Esophagus muscularis mucosa (tissue), 4 donors: Measurements from ENCODE around the gene ADAT3. TPM values are rescaled to one million over a fixed set of nuclear protein-coding genes. Genes with fewer than 3 reads are reported as not detected.

Experiments used
- DNase-seq: peaks from one replicate; pipeline ENCODE4 v3.0.0-alpha.2; 2017; ENCODE audit errors: extremely low spot score
- H3K27ac ChIP-seq, 4 donors: fragments of 200-600 bp; sonication (generic); replicated peaks in 1 of 4; 1 replicate in 3 of 4; 2 replicates in 1 of 4; pipeline ENCODE4 v1.5.1; 2016 to 2019; ENCODE audit warnings: mild to moderate bottlenecking in 1 of 4
- H3K27me3 ChIP-seq, 4 donors: fragments of 200-600 bp; sonication (generic); one replicate each; pipeline versions ENCODE4 v1.5.1 to v1.6.0; 2016 to 2019
- H3K36me3 ChIP-seq, 4 donors: fragments of 200-600 bp; sonication (generic); one replicate each; pipeline ENCODE4 v1.5.1; 2016 to 2019
- H3K4me1 ChIP-seq, 4 donors: fragments of 200-600 bp; sonication (generic); one replicate each; pipeline ENCODE4 v1.5.1; 2016 to 2019
- H3K4me3 ChIP-seq, 4 donors: fragments of 200-600 bp; sonication (generic); 1 replicate in 2 of 4; 2 replicates in 2 of 4; pipeline ENCODE4 v1.5.1; 2016 to 2019; ENCODE audit warnings: mild to moderate bottlenecking in 4 of 4, moderate library complexity in 1 of 4
- H3K9me3 ChIP-seq, 4 donors: fragments of 200-600 bp; sonication (generic); 1 replicate in 3 of 4; 2 replicates in 1 of 4; pipeline ENCODE4 v1.5.1; 2016 to 2019
- CTCF ChIP-seq, 3 experiments: fragments of 200-600 bp in 2 of 3; fragments of 450-650 bp in 1 of 3; sonication (generic) in 2 of 3; IDR thresholded peaks; one replicate each; pipeline ENCODE4 v1.5.1; 2017 to 2019; ENCODE audit warnings: antibody characterized with exemption in 3 of 3, mild to moderate bottlenecking in 2 of 3, moderate library complexity in 1 of 3
- EP300 ChIP-seq: sonication (generic); formaldehyde crosslinking; IDR thresholded peaks from one replicate; pipeline ENCODE4 v1.6.1; 2017; ENCODE audit warnings: antibody characterized with exemption
- POLR2A ChIP-seq: fragments of 450-650 bp; IDR thresholded peaks from one replicate; pipeline ENCODE4 v1.6.1; 2017; ENCODE audit warnings: antibody characterized with exemption, moderate library complexity, mild to moderate bottlenecking, low read depth
- POLR2AphosphoS5 ChIP-seq, 2 donors: sonication (generic); formaldehyde crosslinking; IDR thresholded peaks; one replicate each; pipeline ENCODE4 v1.6.1; 2017; ENCODE audit warnings: antibody characterized with exemption in 2 of 2
- WGBS: methylation state at CpG from one replicate; pipeline ENCODE4 v1.1.5; 2018; 5-methylcytosine and 5-hydroxymethylcytosine counted together
- intact Hi-C: fragments of 100-400 bp; cut with DNase I; formaldehyde crosslinking; loops from one replicate; pipeline ENCODE4 v1.15.1; 2023
- total RNA-seq, 4 donors: library from RNA; depleted of rRNA; stranded (reverse); fragments of >200 nt; gene quantifications; one replicate each; pipeline versions ENCODE4 v1.1.0 to v1.2.1, GENCODE V29; 2016

ADAT3 gene
- total RNA-seq, 4 donors from 2014 or later: 3.8 to 5.6 (median 4.4) TPM

GRCh38 chr19:1932395-1932794, 27.2 kb downstream of the ADAT3 start:
- intact Hi-C loops: no loop called here
- no peak for DNase-seq

GRCh38 chr19:1933244-1933643, 28.0 kb downstream of the ADAT3 start:
- WGBS: 82% methylated on average over 6 of the region's 7 CpGs
- no peak overlapping the region for H3K27ac ChIP-seq
- no peak for TF ChIP-seq POLR2A
- no peak overlapping the region for H3K4me3 ChIP-seq
- no peaks in the 10 kb centered on the region for H3K36me3 ChIP-seq
- H3K4me1 ChIP-seq: peaks cover 10 to 20% (median 16%) of the 10 kb centered on the region in 4 donors
- H3K9me3 ChIP-seq: peaks cover 0 to 3% (median 0%) of the 10 kb centered on the region in 4 donors
- intact Hi-C loops: no loop called here
- H3K27me3 ChIP-seq: peaks cover 0 to 9% (median 0%) of the 10 kb centered on the region in 4 donors
- no peak for DNase-seq

More at GRCh38 chr19:1932395-1932794, 27.2 kb downstream of the ADAT3 start:
- TF ChIP-seq EP300: no peak
- TF ChIP-seq POLR2A: no peak
- no peak for TF ChIP-seq POLR2AphosphoS5 (IDR thresholded peaks at IDR 0.05)
- TF ChIP-seq CTCF (IDR thresholded peaks at IDR 0.05): no peak
- peaks cover 0 to 3% (median 0%) of the 10 kb centered on the region in 4 donors for H3K9me3 ChIP-seq
- peaks cover 10 to 20% (median 16%) of the 10 kb centered on the region in 4 donors for H3K4me1 ChIP-seq
- 88% methylated on average over 6 of the region's 8 CpGs for WGBS
- no peak overlapping the region for H3K27ac ChIP-seq
- no peaks in the 10 kb centered on the region for H3K36me3 ChIP-seq
- H3K27me3 ChIP-seq: peaks cover 0 to 9% (median 0%) of the 10 kb centered on the region in 4 donors
- H3K4me3 ChIP-seq: no peak overlapping the region

DNA sequence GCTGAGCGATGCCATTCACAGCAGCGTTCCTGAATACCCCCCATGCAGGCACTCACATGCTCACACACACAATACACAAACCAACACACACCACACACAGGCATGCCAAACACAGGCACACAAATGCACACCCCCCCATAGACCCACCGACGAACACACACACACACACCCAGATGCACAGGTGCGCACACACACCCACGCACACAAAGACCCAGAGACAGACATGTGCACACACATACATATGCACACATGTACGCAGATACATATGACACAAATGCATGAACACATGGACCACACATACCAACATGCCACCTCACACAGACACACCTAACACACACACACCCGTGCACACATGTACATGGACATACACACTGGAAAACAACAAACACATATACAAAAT, 28.7 kb downstream of the ADAT3 start:
- Histone ChIP-seq H3K9me3 (peaks cover 0 to 3% (median 0%) of the 10 kb centered on the region in 4 donors), H3K27me3 (peaks cover 0 to 9% (median 0%) of the 10 kb centered on the region in 4 donors), H3K27ac (no peak overlapping the region), H3K4me1 (peaks cover 9 to 18% (median 15%) of the 10 kb centered on the region in 4 donors), H3K36me3 (no peaks in the 10 kb centered on the region), H3K4me3 (no peak overlapping the region)
- WGBS: 92% methylated on average over 8 of the region's 8 CpGs
- TF ChIP-seq POLR2AphosphoS5 (IDR thresholded peaks at IDR 0.05) (no peak), POLR2A (no peak), EP300 (no peak), CTCF (IDR thresholded peaks at IDR 0.05) (no peak)
- intact Hi-C loops: no loop called here
- DNase-seq: no peak

GRCh38 chr19:1935484-1936208, 30.4 kb downstream of the ADAT3 start:
- no peak for DNase-seq
- Histone ChIP-seq H3K27ac (no peak overlapping the region), H3K4me1 (peaks cover 10 to 16% (median 15%) of the 10 kb centered on the region in 4 donors), H3K9me3 (peaks cover 0 to 3% (median 0%) of the 10 kb centered on the region in 4 donors), H3K27me3 (peaks cover 0 to 9% (median 2%) of the 10 kb centered on the region in 4 donors), H3K36me3 (no peaks in the 10 kb centered on the region), H3K4me3 (no peak overlapping the region)
- intact Hi-C loops: no loop called here
- WGBS: 68% methylated on average over 11 of the region's 11 CpGs
- TF ChIP-seq EP300 (no peak), CTCF (IDR thresholded peaks at IDR 0.05) (no peak), POLR2A (no peak), POLR2AphosphoS5 (IDR thresholded peaks at IDR 0.05) (no peak)

DNA sequence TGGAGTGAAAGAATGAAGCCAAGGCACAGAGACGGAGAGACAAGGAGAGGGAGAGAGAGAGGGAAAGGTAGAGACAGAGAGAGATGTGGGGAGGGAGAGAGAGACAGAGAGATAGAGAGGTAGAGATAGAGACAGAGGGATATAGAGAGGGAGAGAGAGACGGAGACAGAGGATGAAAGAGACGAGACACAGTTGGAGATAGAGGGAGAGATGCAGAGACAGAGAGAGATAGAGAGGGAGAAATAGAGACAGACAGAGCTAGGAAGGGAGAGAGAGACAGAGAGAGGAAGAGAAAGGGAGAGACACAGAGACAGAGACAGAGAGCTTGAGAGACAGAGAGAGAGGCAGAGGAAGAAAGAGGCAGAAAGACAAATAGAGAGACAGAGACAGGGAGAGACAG, 31.2 kb downstream of the ADAT3 start:
- DNase-seq: no peak
- H3K9me3 ChIP-seq: peaks cover 0 to 3% (median 0%) of the 10 kb centered on the region in 4 donors
- no peak overlapping the region for H3K4me3 ChIP-seq
- no peak for TF ChIP-seq CTCF (IDR thresholded peaks at IDR 0.05)
- TF ChIP-seq EP300: no peak
- TF ChIP-seq POLR2A: no peak
- no peak for TF ChIP-seq POLR2AphosphoS5 (IDR thresholded peaks at IDR 0.05)
- H3K4me1 ChIP-seq: peaks cover 10 to 15% (median 15%) of the 10 kb centered on the region in 4 donors
- H3K27ac ChIP-seq: no peak overlapping the region
- intact Hi-C loops: no loop called here
- 92% methylated on average over 3 of the region's 3 CpGs for WGBS
- H3K27me3 ChIP-seq: peaks cover 0 to 9% (median 3%) of the 10 kb centered on the region in 4 donors
- no peaks in the 10 kb centered on the region for H3K36me3 ChIP-seq
